ENCODE measurements around the gene CDH22. TPM values are rescaled to one million over a fixed set of nuclear protein-coding genes. Genes with fewer than 3 reads are reported as not detected.

CDH22 gene
- total RNA-seq, 2 experiments from 2014 or later: not detected

GRCh38 chr20:46298374-46298773 is 9.9 kb downstream of the CDH22 start:
- H3K27me3 Mint-ChIP-seq: peaks cover 7% of the 10 kb centered on the region
- no peaks in the 10 kb centered on the region for H3K4me1 Mint-ChIP-seq
- no peaks in the 10 kb centered on the region for H3K36me3 Mint-ChIP-seq (ENCODE audit: low read depth)
- POLR2A ChIA-PET: no interaction called here
- CTCF ChIA-PET: interaction anchor here (1.1 kb wide), 1 partner anchor 8 kb away, joined by 5 read pairs; no protein-coding TSS in a partner anchor
- DNase-seq: no peak
- H3K27ac Mint-ChIP-seq: no peak overlapping the region
- H3K9me3 Mint-ChIP-seq: no peaks in the 10 kb centered on the region
- no peak overlapping the region for H3K4me3 Mint-ChIP-seq

- no peak for DNase-seq
- Mint-ChIP-seq H3K9me3 (no peaks in the 10 kb centered on the region), H3K4me3 (no peak overlapping the region), H3K27me3 (peaks cover 7% of the 10 kb centered on the region), H3K4me1 (no peaks in the 10 kb centered on the region), H3K36me3 (ENCODE audit: low read depth) (no peaks in the 10 kb centered on the region), H3K27ac (no peak overlapping the region)
- ChIA-PET CTCF (interaction anchor here (0.8 kb wide), 1 partner anchor 8 kb away, joined by 3 read pairs; no protein-coding TSS in a partner anchor), POLR2A (no interaction called here)
Measured at GRCh38 chr20:46296526-46297250, 11.6 kb downstream of the CDH22 start.

GRCh38 chr20:46293084-46293483 is 15.2 kb downstream of the CDH22 start:
- Mint-ChIP-seq H3K36me3 (ENCODE audit: low read depth) (no peaks in the 10 kb centered on the region), H3K27me3 (peaks cover 7% of the 10 kb centered on the region), H3K4me3 (no peak overlapping the region), H3K4me1 (no peaks in the 10 kb centered on the region), H3K9me3 (no peaks in the 10 kb centered on the region), H3K27ac (no peak overlapping the region)
- DNase-seq: peak; percentile 11
- POLR2A ChIA-PET: no interaction called here
- CTCF ChIA-PET: no interaction called here

GRCh38 chr20:46291401-46291800 is 16.9 kb downstream of the CDH22 start:
- Mint-ChIP-seq H3K36me3 (ENCODE audit: low read depth) (no peaks in the 10 kb centered on the region), H3K4me3 (no peak overlapping the region), H3K9me3 (no peaks in the 10 kb centered on the region), H3K27me3 (peaks cover 2% of the 10 kb centered on the region), H3K4me1 (no peaks in the 10 kb centered on the region), H3K27ac (no peak overlapping the region)
- POLR2A ChIA-PET: no interaction called here
- no peak for DNase-seq
- CTCF ChIA-PET: interaction anchor here (1.1 to 1.4 kb wide), 2 partner anchors 8 to 16 kb away, joined by 4 to 5 read pairs; no protein-coding TSS in a partner anchor

- Mint-ChIP-seq H3K4me3 (no peak overlapping the region), H3K4me1 (no peaks in the 10 kb centered on the region), H3K9me3 (no peaks in the 10 kb centered on the region), H3K27ac (no peak overlapping the region), H3K27me3 (peaks cover 7% of the 10 kb centered on the region), H3K36me3 (ENCODE audit: low read depth) (no peaks in the 10 kb centered on the region)
- CTCF ChIA-PET: no interaction called here
- POLR2A ChIA-PET: no interaction called here
- DNase-seq: no peak
Measured at GRCh38 chr20:46289432-46289831, 18.9 kb downstream of the CDH22 start.

- ChIA-PET POLR2A (no interaction called here), CTCF (no interaction called here)
- H3K4me1 Mint-ChIP-seq: no peaks in the 10 kb centered on the region
- H3K9me3 Mint-ChIP-seq: no peaks in the 10 kb centered on the region
- peaks cover 15% of the 10 kb centered on the region for H3K27me3 Mint-ChIP-seq
- no peak overlapping the region for H3K27ac Mint-ChIP-seq
- H3K36me3 Mint-ChIP-seq (ENCODE audit: low read depth): no peaks in the 10 kb centered on the region
- DNase-seq: no peak
- H3K4me3 Mint-ChIP-seq: no peak overlapping the region
Measured at GRCh38 chr20:46286977-46287376, 21.3 kb downstream of the CDH22 start.

- H3K9me3 Mint-ChIP-seq: no peaks in the 10 kb centered on the region
- no peak overlapping the region for H3K4me3 Mint-ChIP-seq
- H3K4me1 Mint-ChIP-seq: no peaks in the 10 kb centered on the region
- peaks cover 16% of the 10 kb centered on the region for H3K27me3 Mint-ChIP-seq
- DNase-seq: no peak
- H3K36me3 Mint-ChIP-seq (ENCODE audit: low read depth): no peaks in the 10 kb centered on the region
- POLR2A ChIA-PET: no interaction called here
- CTCF ChIA-PET: no interaction called here
- H3K27ac Mint-ChIP-seq: no peak overlapping the region
Measured at GRCh38 chr20:46286382-46286781, 21.9 kb downstream of the CDH22 start.

- POLR2A ChIA-PET: no interaction called here
- Mint-ChIP-seq H3K4me1 (no peaks in the 10 kb centered on the region), H3K27ac (no peak overlapping the region), H3K27me3 (peaks cover 16% of the 10 kb centered on the region), H3K9me3 (no peaks in the 10 kb centered on the region), H3K36me3 (ENCODE audit: low read depth) (no peaks in the 10 kb centered on the region), H3K4me3 (no peak overlapping the region)
- DNase-seq: no peak
- CTCF ChIA-PET: no interaction called here
Measured at GRCh38 chr20:46285740-46286139, 22.6 kb downstream of the CDH22 start.

GRCh38 chr20:46285072-46285471 is 23.2 kb downstream of the CDH22 start:
- ChIA-PET POLR2A (no interaction called here), CTCF (no interaction called here)
- no peaks in the 10 kb centered on the region for H3K9me3 Mint-ChIP-seq
- no peak overlapping the region for H3K4me3 Mint-ChIP-seq
- H3K27me3 Mint-ChIP-seq: peaks cover 14% of the 10 kb centered on the region
- DNase-seq: no peak
- no peaks in the 10 kb centered on the region for H3K4me1 Mint-ChIP-seq
- H3K27ac Mint-ChIP-seq: no peak overlapping the region
- no peaks in the 10 kb centered on the region for H3K36me3 Mint-ChIP-seq (ENCODE audit: low read depth)

GRCh38 chr20:46284040-46284427 is 24.3 kb downstream of the CDH22 start:
- H3K36me3 Mint-ChIP-seq (ENCODE audit: low read depth): no peaks in the 10 kb centered on the region
- H3K27ac Mint-ChIP-seq: no peak overlapping the region
- POLR2A ChIA-PET: no interaction called here
- H3K9me3 Mint-ChIP-seq: no peaks in the 10 kb centered on the region
- CTCF ChIA-PET: interaction anchor here (0.9 kb wide), 1 partner anchor 82 kb away, joined by 4 read pairs; no protein-coding TSS in a partner anchor
- DNase-seq: no peak
- H3K4me3 Mint-ChIP-seq: no peak overlapping the region
- peaks cover 18% of the 10 kb centered on the region for H3K27me3 Mint-ChIP-seq
- no peaks in the 10 kb centered on the region for H3K4me1 Mint-ChIP-seq

GRCh38 chr20:46283426-46284039 is 24.8 kb downstream of the CDH22 start:
- Mint-ChIP-seq H3K36me3 (ENCODE audit: low read depth) (no peaks in the 10 kb centered on the region), H3K4me1 (no peaks in the 10 kb centered on the region), H3K27me3 (peaks cover 18% of the 10 kb centered on the region), H3K9me3 (no peaks in the 10 kb centered on the region), H3K27ac (no peak overlapping the region), H3K4me3 (no peak overlapping the region)
- ChIA-PET CTCF (interaction anchor here (0.9 kb wide), 1 partner anchor 82 kb away, joined by 4 read pairs; no protein-coding TSS in a partner anchor), POLR2A (no interaction called here)
- no peak for DNase-seq

- no peak overlapping the region for H3K27ac Mint-ChIP-seq
- H3K9me3 Mint-ChIP-seq: no peaks in the 10 kb centered on the region
- peaks cover 19% of the 10 kb centered on the region for H3K27me3 Mint-ChIP-seq
- H3K36me3 Mint-ChIP-seq (ENCODE audit: low read depth): no peaks in the 10 kb centered on the region
- H3K4me3 Mint-ChIP-seq: no peak overlapping the region
- POLR2A ChIA-PET: no interaction called here
- CTCF ChIA-PET: no interaction called here
- no peaks in the 10 kb centered on the region for H3K4me1 Mint-ChIP-seq
- DNase-seq: no peak
Measured at GRCh38 chr20:46282669-46283068, 25.6 kb downstream of the CDH22 start.

GRCh38 chr20:46279103-46279502 is 29.2 kb downstream of the CDH22 start:
- no peaks in the 10 kb centered on the region for H3K9me3 Mint-ChIP-seq
- no peak overlapping the region for H3K4me3 Mint-ChIP-seq
- CTCF ChIA-PET: no interaction called here
- no peaks in the 10 kb centered on the region for H3K36me3 Mint-ChIP-seq (ENCODE audit: low read depth)
- POLR2A ChIA-PET: no interaction called here
- H3K4me1 Mint-ChIP-seq: no peaks in the 10 kb centered on the region
- DNase-seq: no peak
- H3K27me3 Mint-ChIP-seq: peaks cover 28% of the 10 kb centered on the region
- no peak overlapping the region for H3K27ac Mint-ChIP-seq

- Mint-ChIP-seq H3K4me1 (no peaks in the 10 kb centered on the region), H3K9me3 (no peaks in the 10 kb centered on the region), H3K27me3 (peaks cover 25% of the 10 kb centered on the region), H3K27ac (no peak overlapping the region), H3K36me3 (ENCODE audit: low read depth) (no peaks in the 10 kb centered on the region), H3K4me3 (no peak overlapping the region)
- CTCF ChIA-PET: no interaction called here
- DNase-seq: no peak
- POLR2A ChIA-PET: no interaction called here
Measured at GRCh38 chr20:46277602-46278001, 30.7 kb downstream of the CDH22 start.

Measured in activated CD4-positive, alpha-beta T cell treated with anti-CD3 and anti-CD28 coated beads, Interleukin-2, amount 10 ng/mL, durations not matched to agents 7 days and 5 days (primary cell).